CD4-positive, alpha-beta T cell treated with Interleukin-4 for 4 hours (primary cell): ENCODE measurements around the gene HAND2.

Experiments
- DNase-seq: peaks from one replicate; pipeline ENCODE4 v3.0.0-alpha.2; 2020

The HAND2 gene

DNA sequence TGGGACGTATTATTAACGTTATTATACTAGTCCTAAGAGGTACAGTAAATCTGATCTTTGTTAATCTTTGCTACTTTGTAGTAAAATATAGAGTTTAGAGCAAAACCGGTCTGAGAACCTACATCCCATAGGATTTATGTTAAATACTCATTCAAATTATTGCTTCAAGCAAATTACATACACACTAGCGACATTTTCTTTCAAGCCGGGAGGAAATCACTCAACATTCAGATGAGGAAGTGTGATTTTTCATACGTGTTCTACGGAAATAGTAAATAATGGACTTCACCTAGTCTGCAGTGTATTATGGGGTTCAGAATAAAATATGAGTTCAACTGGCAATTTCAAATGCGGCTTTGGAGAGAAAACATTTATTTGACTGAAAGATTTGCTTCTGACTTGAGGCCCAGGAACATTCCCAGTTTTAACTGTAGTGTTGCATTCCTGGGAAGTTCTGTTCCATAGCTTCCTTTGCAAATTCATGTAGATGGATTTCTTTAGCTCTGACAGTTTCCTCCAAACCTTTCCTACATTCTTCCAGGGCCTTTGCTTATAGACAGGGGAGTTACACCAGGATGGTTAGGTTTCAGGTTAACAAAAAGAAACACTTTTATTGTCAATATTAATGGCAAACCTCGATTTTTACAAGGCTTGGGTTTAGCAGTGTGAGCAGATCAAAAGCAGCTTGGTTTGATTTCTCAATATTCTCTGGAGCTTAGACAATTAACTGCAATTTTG lies 5.3 kb upstream of the HAND2 start:
- no peak for DNase-seq

DNA sequence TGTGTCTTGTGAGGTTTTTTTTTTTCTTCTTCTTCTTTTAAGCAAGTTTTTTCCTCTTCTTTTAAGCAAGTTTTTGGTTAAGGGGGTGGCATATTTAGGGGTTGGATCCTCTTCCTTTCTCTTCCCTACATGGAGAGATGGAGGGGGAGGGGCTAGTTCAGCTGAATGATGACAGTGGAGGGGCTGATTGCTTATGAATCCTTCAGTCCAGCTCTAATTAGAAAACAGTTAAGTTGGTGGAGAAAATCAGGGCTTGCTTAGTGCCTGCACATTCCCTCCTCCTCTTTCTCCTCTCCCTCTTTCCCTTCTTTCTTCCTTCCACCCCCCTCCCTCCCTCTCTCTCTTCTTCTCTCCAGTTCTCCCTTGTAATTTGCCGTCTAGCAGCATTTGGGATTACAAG lies 4.4 kb upstream of the HAND2 start:
- no peak for DNase-seq

DNA sequence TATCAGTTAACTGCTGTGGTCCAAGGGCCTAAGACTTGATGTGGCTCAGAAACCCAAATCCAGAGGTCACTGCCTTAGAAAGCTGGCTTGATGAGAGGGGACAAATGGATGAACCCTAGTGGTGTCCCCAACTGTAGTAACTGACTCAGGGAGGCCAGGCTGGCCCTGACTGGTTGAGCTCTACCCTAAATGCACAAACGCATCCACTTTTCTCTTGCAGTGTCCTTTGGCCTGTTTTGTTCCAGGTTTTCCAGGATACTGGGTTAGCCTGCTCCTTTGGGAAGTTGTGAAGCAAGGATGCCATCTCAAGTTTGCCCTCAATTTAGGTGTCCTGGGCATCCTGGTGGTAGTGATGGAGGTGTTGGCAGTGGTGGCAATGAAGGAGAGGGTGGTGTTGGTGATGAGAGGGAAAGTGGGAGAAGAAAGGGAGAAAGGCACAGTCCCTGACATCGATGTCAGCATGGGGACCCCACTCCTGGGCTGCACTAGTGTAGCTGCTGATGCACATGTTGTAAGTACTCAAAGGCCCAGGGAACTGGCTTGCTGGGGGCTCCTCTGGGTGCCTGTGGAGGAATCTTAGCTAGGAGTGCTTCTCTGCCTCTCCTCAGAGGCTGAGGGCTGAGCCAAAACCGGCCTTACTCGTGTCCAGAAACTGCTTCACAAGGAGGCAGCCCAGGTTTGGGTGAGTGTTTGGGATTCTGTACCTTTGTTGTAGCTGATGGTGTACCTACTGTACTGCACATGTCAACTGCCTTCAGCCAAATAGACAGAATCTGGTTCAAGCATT lies 2.9 kb upstream of the HAND2 start:
- no peak for DNase-seq

- DNase-seq = no peak
Observed at GRCh38 chr4:173531086-173531965, 1.3 kb upstream of the HAND2 start.

DNA sequence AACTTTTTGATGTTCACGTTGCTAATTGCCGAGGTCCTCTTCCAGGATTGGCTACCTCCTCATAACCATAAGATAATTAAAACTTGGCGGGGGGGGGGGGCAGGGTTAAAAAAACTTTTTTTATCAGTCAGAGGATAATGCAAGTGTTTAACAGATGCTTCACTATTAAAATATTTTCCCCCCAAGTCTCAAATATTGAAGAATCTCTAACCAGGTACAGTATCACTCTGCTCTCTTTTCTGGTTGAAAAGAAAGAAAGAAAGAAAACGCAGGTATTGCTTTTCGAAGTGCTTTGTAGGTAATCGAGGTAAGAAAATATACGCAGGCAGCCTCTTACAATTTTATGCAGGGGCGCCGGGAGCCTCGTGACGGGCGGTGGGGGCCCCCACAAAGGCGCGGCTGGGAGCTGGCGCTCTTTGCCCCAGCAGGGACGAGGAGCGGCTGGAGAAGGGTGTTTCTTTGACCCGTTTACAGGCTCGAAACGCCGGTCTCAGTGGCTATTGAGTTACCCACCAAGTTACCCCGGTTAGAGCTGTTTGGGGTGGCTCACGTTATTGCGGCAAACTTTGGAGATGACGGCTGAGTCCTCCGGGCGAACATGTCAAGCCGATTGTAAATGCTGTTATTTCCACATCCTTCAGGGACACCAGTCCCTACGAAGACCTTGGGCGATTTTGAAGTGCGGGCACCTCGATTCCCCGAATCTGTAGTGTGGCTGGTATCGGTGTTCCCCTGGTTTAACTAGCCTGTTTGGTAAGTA lies 477 bp upstream of the HAND2 start:
- no peak for DNase-seq

DNA sequence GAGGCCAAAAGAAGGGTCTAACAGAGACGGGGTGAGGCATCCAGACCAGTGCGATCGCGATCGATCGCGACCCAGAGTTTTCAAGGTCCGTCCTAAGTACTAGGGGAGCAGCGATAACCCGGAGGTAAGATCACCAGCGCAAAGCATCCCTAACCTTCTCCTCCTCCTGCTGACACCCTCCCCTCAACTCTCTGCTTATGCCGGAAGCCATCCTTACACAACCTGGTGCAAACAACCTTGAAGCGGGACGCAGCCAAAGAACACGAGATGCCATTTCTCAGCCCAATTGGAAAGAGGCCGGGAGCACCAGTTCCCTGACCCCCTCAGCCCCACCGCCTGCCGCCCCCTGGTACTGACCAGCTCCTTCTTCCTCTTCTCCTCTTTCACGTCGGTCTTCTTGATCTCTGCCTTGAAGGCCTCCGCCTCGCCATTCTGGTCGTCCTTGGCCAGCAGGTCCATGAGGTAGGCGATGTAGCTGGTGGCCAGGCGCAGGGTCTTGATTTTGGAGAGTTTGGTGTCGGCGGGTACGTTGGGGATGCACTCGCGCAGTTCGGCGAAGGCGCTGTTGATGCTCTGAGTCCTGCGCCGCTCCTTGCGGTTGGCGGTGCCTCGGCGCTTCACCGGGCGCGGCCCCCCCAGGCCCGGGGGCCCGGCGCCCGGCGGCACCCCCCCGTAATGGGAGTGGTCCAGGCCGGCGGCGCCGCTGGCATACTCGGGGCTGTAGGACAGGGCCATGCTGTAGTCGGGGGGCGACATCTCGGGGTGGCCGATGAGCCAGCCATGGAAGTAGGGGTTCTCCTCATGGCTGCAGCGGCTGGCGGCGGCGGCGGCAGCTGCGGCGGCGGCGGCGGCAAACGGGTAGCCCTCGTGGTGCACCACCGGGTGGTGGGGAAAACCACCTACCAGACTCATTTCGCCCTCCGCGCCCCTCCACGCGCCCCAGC lies 1.4 kb downstream of the HAND2 start:
- DNase-seq = no peak

DNA sequence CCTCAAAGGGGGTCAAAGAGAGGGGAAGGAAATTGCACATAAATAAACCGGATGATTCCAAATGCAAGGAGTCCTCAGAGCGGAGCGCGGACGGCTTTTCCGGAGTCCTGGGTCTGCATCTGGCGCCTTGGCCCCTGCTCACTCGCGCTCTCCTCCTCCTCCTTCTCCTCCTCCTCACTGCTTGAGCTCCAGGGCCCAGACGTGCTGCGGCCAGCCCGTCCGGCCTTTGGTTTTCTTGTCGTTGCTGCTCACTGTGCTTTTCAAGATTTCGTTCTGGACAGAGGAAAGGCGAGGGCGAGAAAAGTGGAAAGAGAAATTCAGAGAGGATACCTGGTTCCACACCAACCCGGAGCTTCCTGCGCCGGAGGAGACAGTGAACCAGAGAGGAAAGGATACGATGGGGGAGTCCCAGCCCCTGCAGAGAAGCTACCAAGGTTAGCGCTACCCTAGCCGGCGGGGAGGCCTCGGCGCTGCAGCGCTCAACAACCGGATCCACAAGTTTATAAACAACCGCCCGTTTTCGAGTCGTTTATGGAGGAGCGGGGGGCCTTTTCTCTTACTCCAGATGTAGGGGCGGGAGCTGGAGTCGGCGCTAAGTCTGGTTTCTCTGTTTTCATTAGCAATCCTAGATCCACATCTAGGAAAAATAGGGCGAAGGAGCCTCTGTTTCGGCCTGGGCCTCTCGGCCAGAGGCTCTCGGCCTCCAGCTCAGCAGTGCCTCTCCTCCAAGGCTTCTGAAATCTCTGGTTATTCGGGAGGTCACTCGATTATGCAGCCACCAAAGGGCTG lies 2.7 kb downstream of the HAND2 start:
- DNase-seq = no peak

GRCh38 chr4:173526724-173527102 lies 3.3 kb downstream of the HAND2 start:
- DNase-seq = no peak

GRCh38 chr4:173526027-173526482 lies 4.0 kb downstream of the HAND2 start:
- no peak for DNase-seq

GRCh38 chr4:173525118-173526011 lies 4.7 kb downstream of the HAND2 start:
- DNase-seq = no peak

- DNase-seq = no peak
Observed at GRCh38 chr4:173524218-173525117, 5.6 kb downstream of the HAND2 start.

- no peak for DNase-seq
Observed at GRCh38 chr4:173522951-173523395, 7.1 kb downstream of the HAND2 start.

DNA sequence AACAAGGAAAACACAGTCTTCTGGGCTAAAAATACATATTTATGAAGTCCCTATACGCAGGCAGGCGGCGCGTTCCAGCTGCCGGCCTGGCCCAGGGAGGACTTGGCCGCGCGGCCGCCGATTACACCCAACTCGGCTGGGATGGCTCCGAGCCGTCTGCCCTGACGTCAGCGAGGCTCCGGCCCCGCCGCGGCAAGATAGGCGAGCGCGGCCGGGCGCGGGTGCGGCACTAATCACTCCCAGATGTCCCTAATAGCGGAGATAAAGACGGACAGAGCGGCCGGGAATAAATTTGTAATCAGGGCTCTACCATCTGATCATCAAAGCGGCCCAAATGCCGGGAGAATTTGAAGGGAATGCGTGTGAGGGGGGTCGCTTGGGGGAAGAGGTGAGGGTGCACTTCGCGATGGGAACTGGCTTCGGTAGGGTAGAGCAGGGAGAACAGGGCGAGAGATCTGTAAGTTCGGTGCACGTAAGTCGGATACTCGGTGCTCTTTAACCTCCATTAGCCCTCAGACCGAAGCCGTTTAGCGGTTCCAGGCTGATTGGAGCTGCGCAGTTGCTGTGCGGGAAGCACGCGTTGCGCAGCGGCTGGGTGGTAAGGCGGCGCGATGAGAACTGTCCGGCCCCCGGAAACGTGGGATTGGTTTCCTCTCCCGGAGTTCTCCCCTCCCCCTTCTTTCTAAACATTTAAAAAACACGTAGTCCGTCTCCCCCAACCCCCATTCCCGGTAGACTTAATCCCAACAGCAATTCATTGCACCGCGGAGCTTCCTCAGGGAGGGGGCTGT lies 7.7 kb downstream of the HAND2 start:
- no peak for DNase-seq

GRCh38 chr4:173521467-173522159 lies 8.4 kb downstream of the HAND2 start:
- DNase-seq = no peak

- no peak for DNase-seq
Observed at GRCh38 chr4:173520921-173521466, 9.0 kb downstream of the HAND2 start.
